NCI-H187 (cell line): ENCODE results near the gene HES1.
A peak's percentile ranks its signal among the peaks of the same experiment; 100 is the strongest.
"Not testable (repeated sequence)": the region's sequence is repeated elsewhere in the genome, so short reads cannot be mapped to it uniquely, and the experiment has no call there.

Experiments
- DNase-seq, 2 experiments: peaks; one replicate each; lab custom pipeline; 2025; lab: John Stamatoyannopoulos, UW

The HES1 gene

GRCh38 chr3:194141415-194142155 lies 5.6 kb downstream of the HES1 start:
- DNase-seq, result peak in 1 of 2 experiments; percentile 28

GRCh38 chr3:194142156-194142910 lies 6.4 kb downstream of the HES1 start:
- DNase-seq, result no peak

DNA sequence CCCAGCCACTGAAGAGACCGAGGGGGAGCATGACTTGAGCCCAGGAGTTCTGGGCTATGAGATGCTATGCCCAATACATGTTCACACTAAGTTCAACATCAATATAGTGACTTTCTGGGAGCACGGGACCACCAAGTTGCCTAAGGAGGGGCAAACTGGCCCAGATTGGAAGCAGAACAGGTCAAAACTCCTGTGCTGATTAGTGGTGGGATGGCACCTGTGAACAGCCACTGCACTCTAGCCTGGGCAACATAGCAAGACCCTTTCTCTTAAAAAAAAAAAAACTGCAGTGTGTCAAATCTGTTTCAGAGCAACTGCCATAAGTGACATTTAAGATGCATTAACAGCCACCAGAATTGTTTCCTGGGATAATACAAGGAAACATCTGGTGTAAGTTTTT lies 9.8 kb downstream of the HES1 start:
- DNase-seq, result no peak

- DNase-seq, result no peak
Measured at GRCh38 chr3:194147679-194148078, 11.7 kb downstream of the HES1 start.

GRCh38 chr3:194148383-194148782 lies 12.4 kb downstream of the HES1 start:
- DNase-seq, result no peak

DNA sequence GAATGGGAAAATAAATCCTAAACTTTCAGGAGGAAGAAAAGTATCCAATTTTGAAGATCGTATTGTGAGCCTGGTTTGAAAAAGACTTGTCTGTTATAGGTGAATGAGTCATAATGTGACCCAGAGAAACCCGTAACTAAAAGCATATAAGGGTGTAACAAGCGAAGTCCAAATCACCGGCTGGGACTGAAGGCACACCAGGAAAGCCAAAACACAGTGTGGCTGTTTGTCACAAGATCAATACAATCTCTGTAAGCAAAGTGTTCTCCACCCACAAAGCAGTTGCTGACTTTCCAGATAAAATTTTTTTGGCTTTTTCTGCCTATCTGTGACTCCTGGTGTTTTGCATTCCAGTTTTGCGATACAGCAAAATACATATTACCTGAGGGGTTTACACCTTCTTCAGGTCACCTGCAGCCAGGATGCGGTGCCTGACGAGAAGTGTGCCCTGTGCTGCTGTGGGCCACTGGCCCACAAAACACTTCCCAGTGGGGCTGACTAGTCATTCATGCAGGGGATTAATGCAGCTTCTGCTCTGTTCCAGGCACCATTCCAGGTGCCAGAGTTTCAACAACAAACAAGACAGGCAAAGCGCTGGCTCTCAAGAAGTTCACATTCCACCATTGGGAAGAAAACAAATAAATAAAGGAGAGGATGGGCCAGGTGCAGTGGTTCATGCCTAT lies 14.4 kb downstream of the HES1 start:
- no peak for DNase-seq

DNA sequence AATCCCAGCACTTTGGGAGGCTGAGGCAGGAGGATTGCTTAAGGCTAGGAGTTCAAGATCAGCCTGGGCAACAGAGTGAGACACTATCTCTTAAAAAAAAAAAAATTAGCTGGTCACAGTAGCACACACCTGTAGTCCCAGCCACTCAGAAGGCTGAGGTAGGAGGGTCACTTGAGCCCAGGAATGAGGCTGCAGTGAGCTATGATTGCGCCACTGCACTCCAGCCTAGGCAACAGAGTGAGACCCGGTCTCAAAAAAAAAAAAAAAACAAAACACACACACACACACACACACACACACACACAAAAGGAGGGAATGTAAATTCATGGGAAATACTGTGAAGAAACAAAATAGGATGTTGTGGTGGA lies 15.0 kb downstream of the HES1 start:
- DNase-seq, result not testable (repeated sequence)

DNA sequence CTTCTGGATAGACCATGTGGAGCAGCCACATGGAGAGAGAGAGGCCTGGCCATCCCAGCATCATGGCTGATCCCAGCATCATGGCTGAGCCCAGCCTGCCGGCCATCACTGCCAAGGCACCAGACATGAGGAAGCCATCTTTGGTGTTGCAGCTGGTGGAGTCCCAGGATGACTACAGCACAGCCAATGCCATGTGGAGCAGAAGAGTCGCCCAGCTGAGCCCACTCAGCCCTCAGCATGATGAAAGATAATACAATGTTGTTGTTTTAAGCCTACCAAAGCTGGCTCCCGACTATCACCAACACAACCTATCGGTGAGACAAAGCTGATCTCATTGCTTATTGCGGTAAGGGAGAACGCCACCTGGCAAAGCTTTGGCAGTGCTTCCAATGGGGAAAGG lies 18.4 kb downstream of the HES1 start:
- no peak for DNase-seq

- no peak for DNase-seq
Measured at GRCh38 chr3:194156095-194156494, 20.1 kb downstream of the HES1 start.

DNA sequence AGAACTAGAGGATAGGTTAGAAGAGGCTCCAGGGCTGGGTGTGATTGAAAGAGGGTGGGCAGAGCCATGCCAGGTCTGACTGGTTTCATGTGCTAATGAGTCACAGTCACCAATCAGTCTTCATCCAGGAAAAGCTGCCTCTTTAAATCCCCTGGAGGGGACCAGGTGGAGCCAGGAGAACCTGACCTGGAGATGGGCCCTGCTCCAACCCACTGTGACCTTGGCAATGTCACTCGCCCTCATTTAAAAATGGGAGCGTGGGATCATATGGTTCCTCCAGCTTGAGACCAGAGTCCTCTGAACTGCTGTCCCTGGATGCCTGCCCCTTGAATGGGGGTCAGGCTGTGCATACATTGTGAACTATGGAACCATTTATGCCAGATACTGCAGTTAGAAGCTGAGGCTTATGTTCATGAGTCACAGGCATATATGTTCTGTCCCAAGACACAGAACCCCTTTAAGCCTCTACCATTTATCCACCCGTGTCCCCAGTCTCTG lies 23.0 kb downstream of the HES1 start:
- no peak for DNase-seq

- no peak for DNase-seq
Measured at GRCh38 chr3:194160158-194160557, 24.2 kb downstream of the HES1 start.

- DNase-seq, result no peak
Measured at GRCh38 chr3:194161131-194162045, 25.4 kb downstream of the HES1 start.

GRCh38 chr3:194162070-194162678 lies 26.2 kb downstream of the HES1 start:
- DNase-seq, result no peak

DNA sequence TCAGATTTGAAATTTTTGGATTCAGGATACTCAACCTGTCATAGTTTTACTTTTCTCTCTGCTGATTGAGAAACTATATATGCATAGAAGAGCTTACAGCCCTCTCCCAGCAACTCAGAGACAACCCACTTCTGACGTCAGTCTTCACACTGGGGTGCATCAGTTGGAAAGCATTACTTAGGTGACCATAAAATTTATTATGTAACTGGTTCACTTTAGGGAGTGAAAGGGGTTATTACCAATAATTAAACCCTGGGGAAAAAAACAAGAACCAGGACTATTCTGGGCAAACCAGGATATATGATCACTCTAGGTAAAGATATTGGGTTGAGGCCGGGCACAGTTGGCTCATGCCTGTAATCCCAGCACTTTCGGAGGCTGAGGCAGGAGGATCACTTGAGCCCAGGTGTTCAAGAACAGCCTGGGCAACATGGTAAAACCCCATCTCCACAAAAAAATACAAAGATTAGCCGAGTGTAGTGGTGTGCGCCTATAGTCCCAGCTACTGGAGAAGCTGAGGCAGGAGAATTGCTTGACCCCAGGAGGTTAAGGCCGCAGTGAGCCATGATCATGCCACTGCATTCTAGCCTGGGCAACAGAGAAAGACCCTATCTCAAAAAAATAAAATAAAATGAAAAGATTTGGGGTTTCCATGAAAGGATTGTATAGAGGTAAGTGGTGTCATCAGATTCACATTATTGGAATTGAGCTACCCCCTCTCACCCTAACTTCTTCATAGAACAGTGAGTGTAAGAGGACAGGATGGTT lies 27.1 kb downstream of the HES1 start:
- DNase-seq, result no peak

GRCh38 chr3:194163697-194164096 lies 27.7 kb downstream of the HES1 start:
- no peak for DNase-seq

- DNase-seq, result no peak
Measured at GRCh38 chr3:194164861-194165260, 28.9 kb downstream of the HES1 start.

- no peak for DNase-seq
Measured at GRCh38 chr3:194165271-194166018, 29.5 kb downstream of the HES1 start.

DNA sequence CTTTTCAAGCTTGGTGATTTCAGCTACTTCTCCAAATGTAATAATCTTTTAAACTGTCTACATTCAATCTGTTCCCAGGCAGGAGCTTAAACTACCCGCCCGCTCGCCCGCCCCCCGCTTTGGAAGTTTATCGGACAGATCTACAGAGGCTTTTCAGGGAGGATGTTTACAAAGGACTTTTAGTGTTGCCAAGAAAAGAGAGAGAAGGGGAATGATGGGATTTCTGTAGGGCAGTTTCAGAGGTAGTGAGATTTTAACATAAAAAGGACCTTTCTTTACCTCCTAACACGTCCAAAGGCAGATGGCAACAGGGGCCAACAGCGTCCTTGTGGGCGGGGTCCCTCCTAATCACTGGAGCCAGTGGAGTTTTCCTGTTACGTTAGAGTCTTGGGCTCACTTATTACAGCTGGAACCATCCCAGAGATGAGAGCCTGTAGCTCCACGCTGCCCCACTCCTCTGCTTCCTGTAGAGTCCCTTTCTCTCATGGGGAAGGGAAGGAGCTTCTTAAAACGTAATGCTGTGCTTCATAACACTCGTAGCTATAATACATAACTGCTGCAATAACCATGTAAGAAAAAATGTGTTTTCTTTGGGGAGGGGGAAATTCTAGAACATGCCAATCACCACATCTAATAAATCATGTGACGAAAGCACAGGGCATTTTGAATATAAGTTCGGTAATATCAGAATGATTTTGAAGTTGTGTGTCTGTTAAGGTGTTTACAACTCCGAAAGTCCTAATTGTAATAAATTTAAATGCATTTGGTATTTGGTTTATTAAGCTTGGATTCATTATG lies 30.9 kb downstream of the HES1 start:
- DNase-seq, result no peak
